H1 (cell line): ENCODE measurements around the gene PGAP3. TPM values are rescaled to one million over a fixed set of nuclear protein-coding genes. Genes with fewer than 3 reads are reported as not detected.

Experiments used
- CTCF ChIA-PET: fragments of 300-600 bp; sonication (Branson Sonifier 250); formaldehyde crosslinking; loops from one replicate; lab custom pipeline; 2021; ENCODE audit not compliant: partially characterized antibody; lab: Charles Lee
- POLR2A ChIA-PET: fragments of 300-600 bp; sonication (Branson Sonifier 250); formaldehyde crosslinking; loops from one replicate; lab custom pipeline; 2021; ENCODE audit warnings: inconsistent platforms; ENCODE audit not compliant: partially characterized antibody; lab: Charles Lee
- DNase-seq, 2 experiments: peaks; one replicate each; pipeline versions ENCODE4 v3.0.0 to v3.0.0-alpha.2; 2010 to 2022; ENCODE audit warnings: low spot score in 2 of 2, low read depth in 1 of 2, mixed read lengths in 1 of 2
- FAIRE-seq: peaks from 2 replicates; lab custom pipeline; 2011; peaks lifted over from hg19 to GRCh38; lab: Jason Lieb, UNC
- H2AFZ ChIP-seq: 2 replicates; pipeline ENCODE4 v1.8.1; 2012; ENCODE audit warnings: low read length, inconsistent platforms
- H2AK5ac ChIP-seq: 2 replicates; pipeline ENCODE4 v1.6.1; 2013; ENCODE audit warnings: low read depth, low read length
- H2BK120ac ChIP-seq: replicated peaks from 2 replicates; pipeline ENCODE3; 2013; ENCODE audit warnings: low read depth, low read length, inconsistent platforms
- H2BK12ac ChIP-seq: 2 replicates; pipeline ENCODE4 v1.6.1; 2013; ENCODE audit warnings: low read depth, low read length
- H2BK15ac ChIP-seq: 2 replicates; pipeline ENCODE4 v1.6.1; 2013; ENCODE audit warnings: low read length
- H2BK20ac ChIP-seq: 2 replicates; pipeline ENCODE4 v1.6.1; 2013; ENCODE audit warnings: low read length
- H2BK5ac ChIP-seq: 2 replicates; pipeline ENCODE4 v1.6.1; 2013; ENCODE audit warnings: low read depth, low read length
- H3K14ac ChIP-seq: 2 replicates; pipeline ENCODE4 v1.6.1; 2013; ENCODE audit warnings: inconsistent platforms; ENCODE audit not compliant: insufficient read length
- H3K18ac ChIP-seq: 2 replicates; pipeline ENCODE4 v1.6.1; 2013; ENCODE audit warnings: low read length; ENCODE audit errors: extremely low read depth
- H3K23ac ChIP-seq: 2 replicates; pipeline ENCODE4 v1.6.1; 2013; ENCODE audit warnings: inconsistent platforms; ENCODE audit not compliant: insufficient read length
- H3K23me2 ChIP-seq: 2 replicates; pipeline ENCODE4 v1.6.1; 2013; ENCODE audit warnings: low read depth, low read length
- H3K27ac ChIP-seq: 2 replicates; pipeline ENCODE4 v1.6.1; 2011; ENCODE audit warnings: low read depth, low read length, inconsistent platforms
- H3K27me3 ChIP-seq, 4 experiments: replicated peaks in 1 of 4; 1 replicate in 1 of 4; 2 replicates in 3 of 4; pipeline versions ENCODE4 v1.6.1 to v1.8.1; 2011 to 2013; ENCODE audit warnings: low read length in 3 of 4, mild to moderate bottlenecking in 3 of 4, inconsistent platforms in 2 of 4, mixed read lengths in 2 of 4, moderate library complexity in 1 of 4; ENCODE audit not compliant: control insufficient read depth in 3 of 4, insufficient read depth in 3 of 4; ENCODE audit errors: extremely low read depth in 1 of 4
- H3K36me3 ChIP-seq, 4 experiments: 2 replicates each; pipeline versions ENCODE4 v1.6.1 to v1.8.1; 2011 to 2013; ENCODE audit warnings: mild to moderate bottlenecking in 4 of 4, low read length in 3 of 4, moderate library complexity in 2 of 4, control low read depth in 1 of 4, inconsistent platforms in 1 of 4; ENCODE audit not compliant: insufficient read depth in 4 of 4, control insufficient read depth in 2 of 4
- H3K4ac ChIP-seq: replicated peaks from 2 replicates; pipeline ENCODE3; 2013; ENCODE audit warnings: low read length, low read depth, mixed read lengths, inconsistent platforms; ENCODE audit not compliant: insufficient read length
- H3K4me1 ChIP-seq, 4 experiments: replicated peaks in 1 of 4; 1 replicate in 1 of 4; 2 replicates in 3 of 4; pipeline versions ENCODE4 v1.6.1 to v1.8.1; 2011 to 2013; ENCODE audit warnings: low read length in 3 of 4, inconsistent platforms in 2 of 4, mixed read lengths in 1 of 4; ENCODE audit not compliant: insufficient read depth in 4 of 4, control insufficient read depth in 3 of 4
- H3K4me2 ChIP-seq, 2 experiments: 2 replicates each; pipeline versions ENCODE4 v1.6.1 to v1.8.1; 2011 to 2013; ENCODE audit warnings: low read depth in 2 of 2, low read length in 2 of 2, control low read depth in 1 of 2, inconsistent platforms in 1 of 2, mild to moderate bottlenecking in 1 of 2; ENCODE audit not compliant: insufficient read depth in 1 of 2
- H3K4me3 ChIP-seq, 4 experiments: fragments of 200-600, 300-600 bp in 1 of 4; sonication (generic), shearing (Covaris generic), sonication (Bioruptor Twin) in 1 of 4; 2 replicates each; pipeline versions ENCODE4 v1.5.1 to v1.8.1; 2011 to 2016; ENCODE audit warnings: low read length in 4 of 4, low read depth in 3 of 4, control low read depth in 2 of 4, inconsistent platforms in 2 of 4, mild to moderate bottlenecking in 2 of 4, mixed read lengths in 1 of 4, moderate library complexity in 1 of 4; ENCODE audit not compliant: insufficient read depth in 2 of 4; ENCODE audit errors: extremely low read depth in 1 of 4
- H3K56ac ChIP-seq: replicated peaks from 2 replicates; pipeline ENCODE3; 2013; ENCODE audit warnings: low read depth, mild to moderate bottlenecking, mixed read lengths, low read length, inconsistent platforms; ENCODE audit not compliant: insufficient read length
- H3K79me1 ChIP-seq: 2 replicates; pipeline ENCODE4 v1.6.1; 2013; ENCODE audit warnings: low read depth, low read length, control low read depth
- H3K79me2 ChIP-seq, 2 experiments: 2 replicates each; pipeline versions ENCODE4 v1.6.1 to v1.8.1; 2012 to 2013; ENCODE audit warnings: low read length in 2 of 2, mild to moderate bottlenecking in 2 of 2, inconsistent platforms in 1 of 2; ENCODE audit not compliant: insufficient read depth in 2 of 2, control insufficient read depth in 1 of 2
- H3K9ac ChIP-seq, 4 experiments: replicated peaks in 1 of 4; 1 replicate in 1 of 4; 2 replicates in 3 of 4; pipeline versions ENCODE4 v1.6.1 to v1.8.1; 2011 to 2013; ENCODE audit warnings: low read depth in 3 of 4, low read length in 3 of 4, control low read depth in 2 of 4, mild to moderate bottlenecking in 2 of 4, moderate library complexity in 2 of 4, inconsistent platforms in 1 of 4; ENCODE audit errors: extremely low read depth in 1 of 4
- H3K9me3 ChIP-seq, 2 experiments: 2 replicates each; pipeline versions ENCODE4 v1.6.1 to v1.8.1; 2012 to 2013; ENCODE audit warnings: mild to moderate bottlenecking in 2 of 2, moderate library complexity in 2 of 2, control low read depth in 1 of 2, inconsistent platforms in 1 of 2, low read depth in 1 of 2, low read length in 1 of 2, mixed read lengths in 1 of 2; ENCODE audit not compliant: insufficient read depth in 2 of 2
- H4K20me1 ChIP-seq, 2 experiments: replicated peaks in 1 of 2; 2 replicates each; pipeline versions ENCODE3 to v1.8.1; 2011 to 2013; ENCODE audit warnings: inconsistent platforms in 2 of 2, low read length in 2 of 2, mild to moderate bottlenecking in 1 of 2; ENCODE audit not compliant: insufficient read depth in 2 of 2, control insufficient read depth in 1 of 2
- H4K5ac ChIP-seq: 2 replicates; pipeline ENCODE4 v1.6.1; 2013; ENCODE audit warnings: low read length, low read depth, mixed read lengths, inconsistent platforms; ENCODE audit not compliant: insufficient read length
- H4K8ac ChIP-seq: 2 replicates; pipeline ENCODE4 v1.8.0; 2013; ENCODE audit warnings: mild to moderate bottlenecking, moderate library complexity, low read length, inconsistent platforms; ENCODE audit not compliant: insufficient read depth; ENCODE audit errors: extremely low read depth
- H4K91ac ChIP-seq: replicated peaks from 2 replicates; pipeline ENCODE3; 2013; ENCODE audit warnings: low read length, mixed read lengths, inconsistent platforms; ENCODE audit not compliant: insufficient read length
- BRCA1 ChIP-seq: IDR thresholded peaks from 2 replicates; pipeline ENCODE4 v1.6.1; 2012; ENCODE audit warnings: low read depth, low read length, improper control_type of control experiment
- FOSL1 ChIP-seq: IDR thresholded peaks from 2 replicates; pipeline ENCODE4 v1.6.1; 2011; ENCODE audit warnings: mild to moderate bottlenecking, low read depth, low read length, moderate library complexity; ENCODE audit not compliant: insufficient read depth
- GABPA ChIP-seq: IDR thresholded peaks from 2 replicates; pipeline ENCODE4 v1.6.1; 2011; ENCODE audit warnings: mild to moderate bottlenecking, low read length, moderate library complexity, borderline replicate concordance; ENCODE audit not compliant: insufficient read depth
- HDAC2 ChIP-seq, 2 experiments: fragments of 300-600 bp in 1 of 2; sonication (generic) in 1 of 2; IDR thresholded peaks; 2 replicates each; pipeline ENCODE4 v1.6.1; 2011 to 2012; ENCODE audit warnings: low read depth in 2 of 2, low read length in 2 of 2, mild to moderate bottlenecking in 2 of 2, moderate library complexity in 2 of 2, borderline replicate concordance in 1 of 2, inconsistent platforms in 1 of 2
- NANOG ChIP-seq: IDR thresholded peaks from 2 replicates; pipeline ENCODE4 v1.6.1; 2011; ENCODE audit warnings: low read length, low read depth, mild to moderate bottlenecking, inconsistent platforms; ENCODE audit not compliant: insufficient read depth, poor library complexity, severe bottlenecking
- PHF8 ChIP-seq: fragments of 200-600 bp; sonication (generic); conservative IDR thresholded peaks from 2 replicates; pipeline ENCODE4 v1.7.1; 2012; ENCODE audit warnings: low read depth, mild to moderate bottlenecking, inconsistent platforms, low read length, moderate library complexity
- SIRT6 ChIP-seq: IDR thresholded peaks from one replicate; pipeline ENCODE4 v1.7.1; 2012; ENCODE audit warnings: low read length, inconsistent platforms
- SP4 ChIP-seq: IDR thresholded peaks from 2 replicates; pipeline ENCODE4 v1.6.1; 2012; ENCODE audit warnings: low read length, inconsistent platforms
- SUZ12 ChIP-seq: fragments of 200-600 bp; sonication (generic); IDR thresholded peaks from 2 replicates; pipeline ENCODE4 v1.6.1; 2012; ENCODE audit warnings: mild to moderate bottlenecking, inconsistent platforms, low read length, moderate library complexity, mixed read lengths
- TAF7 ChIP-seq: optimal IDR thresholded peaks from 2 replicates; pipeline ENCODE3; 2011; ENCODE audit warnings: low read depth, mild to moderate bottlenecking, inconsistent platforms, low read length, moderate library complexity, borderline replicate concordance
- TCF12 ChIP-seq: IDR thresholded peaks from 2 replicates; pipeline ENCODE4 v1.6.1; 2011; ENCODE audit warnings: low read depth, mild to moderate bottlenecking, low read length
- WGBS, 2 experiments: shearing (Covaris generic) in 1 of 2; methylation state at CpG; one replicate each; pipeline versions ENCODE4 v1.1.6 to v1.1.7; 2013 to 2015; ENCODE audit warnings: low lambda C conversion rate in 2 of 2, mixed read lengths in 2 of 2, inconsistent platforms in 1 of 2, low coverage in 1 of 2, missing lambda C conversion rate in 1 of 2; ENCODE audit not compliant: insufficient replicate concordance in 2 of 2, insufficient coverage in 1 of 2, insufficient read length in 1 of 2; ENCODE audit errors: extremely low coverage in 1 of 2, missing lambda C conversion rate in 1 of 2; 5-methylcytosine and 5-hydroxymethylcytosine counted together
- polyA plus RNA-seq, 7 experiments: library from polyadenylated mRNA; depleted of rRNA in 3 of 7; stranded (reverse) in 5 of 7; unstranded in 2 of 7; fragments of >200 nt in 5 of 7; fragments of 200-250 nt in 2 of 7; gene quantifications; 1 replicate in 5 of 7; 2 replicates in 1 of 7; 4 replicates in 1 of 7; pipeline versions ENCODE4 v1.2.1 to v1.2.3, GENCODE V29; 2011 to 2013; ENCODE audit warnings: missing spikeins in 2 of 7, mixed read lengths in 2 of 7
- total RNA-seq: library from RNA; stranded (reverse); fragmentation: NEBNext Ultra II Directional; extraction: Animal tissue kit (Norgen Biotek cat#: 25700); gene quantifications from 2 replicates; pipeline ENCODE4 v1.2.1, GENCODE V29; 2021

The PGAP3 gene
- total and polyA plus RNA-seq, 2 of the 8 experiments (the other 6 are each of a cell fraction or from before 2014, with no cell fraction given), result 21.0 to 30.7 TPM

DNA sequence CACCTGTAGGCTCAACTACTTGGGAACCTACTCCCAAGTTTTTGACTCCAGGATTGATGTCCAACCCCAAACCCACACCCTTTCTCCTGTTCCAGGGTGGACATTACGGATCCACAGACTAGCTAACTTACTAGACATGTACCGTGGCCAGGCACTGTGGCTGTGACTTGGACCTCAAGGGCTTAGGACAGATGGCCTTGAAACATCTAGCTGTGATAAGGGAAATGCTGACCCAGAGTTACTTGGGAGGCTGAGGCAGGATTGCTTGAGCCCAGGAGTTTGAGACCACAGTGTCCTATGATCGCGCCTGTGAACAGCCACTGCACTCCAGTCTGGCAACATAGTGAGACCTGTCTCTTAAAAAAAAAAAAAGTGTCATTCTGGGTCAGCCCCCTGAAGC is 46.8 kb downstream of the PGAP3 start:
- H3K23me2 ChIP-seq, result peaks cover 8% of the 10 kb centered on the region; the same call in 1 of the 2 replicates
- H3K56ac ChIP-seq, result no peak overlapping the region
- no peak overlapping the region for H4K5ac ChIP-seq
- H2BK20ac ChIP-seq, result no peak overlapping the region
- H3K9ac ChIP-seq, result no peak overlapping the region; a peak in 1 of 7 replicates
- no peak overlapping the region for H3K18ac ChIP-seq
- peak overlapping the region; percentile 34; the same call in 1 of the 2 replicates for H2BK15ac ChIP-seq
- no peak overlapping the region for H3K14ac ChIP-seq
- FAIRE-seq (no peak), DNase-seq (no peak)
- H4K91ac ChIP-seq, result no peak overlapping the region
- H2BK5ac ChIP-seq, result no peak overlapping the region
- H2AFZ ChIP-seq, result no peak overlapping the region
- peaks cover 3 to 29% of the 10 kb centered on the region in 2 experiments for H4K20me1 ChIP-seq
- H3K4me3 ChIP-seq, result no peak overlapping the region
- no peaks in the 10 kb centered on the region for H3K9me3 ChIP-seq
- H3K79me1 ChIP-seq, result peaks cover 40% of the 10 kb centered on the region
- H3K79me2 ChIP-seq, result peaks cover 8 to 68% of the 10 kb centered on the region in 2 experiments
- no peak overlapping the region for H3K4me2 ChIP-seq
- 0 out of 2 replicates have a peak overlapping the region, but pooled peaks have one; percentile 15 for H2AK5ac ChIP-seq
- H3K4ac ChIP-seq, result no peak overlapping the region
- CTCF ChIA-PET, result interaction anchor here (0.6 to 49.2 kb wide), 6 partner anchors 11 to 135 kb away, joined by 3 to 1885 read pairs (median 72); partner anchors contain the start of genes ERBB2, PGAP3, PNMT and PPP1R1B
- H2BK12ac ChIP-seq, result peak overlapping the region; percentile 84; the same call in 1 of the 2 replicates
- 98% methylated on average over 4 of the region's 4 CpGs; no CpG with 5 or more reads in 1 of the 2 experiments for WGBS, 2 experiments
- H2BK120ac ChIP-seq, result no peak overlapping the region
- TF ChIP-seq SP4 (no peak), PHF8 (no peak), GABPA (no peak), FOSL1 (no peak), TCF12 (no peak), SUZ12 (no peak), SIRT6 (no peak), HDAC2 (IDR thresholded peaks at IDR 0.05; ENCODE audit: borderline replicate concordance in 1 of 2, low read depth in 2 of 2, low read length in 2 of 2) (no peak), TAF7 (no peak), NANOG (no peak), BRCA1 (no peak)
- no peak overlapping the region for H4K8ac ChIP-seq
- POLR2A ChIA-PET, result interaction anchor here (0.7 to 7.7 kb wide), 6 partner anchors 9 to 56 kb away, joined by 3 to 39 read pairs (median 3); no protein-coding TSS in a partner anchor
- H3K27ac ChIP-seq, result no peak overlapping the region
- H3K4me1 ChIP-seq, result peaks cover 14 to 28% (median 20%) of the 10 kb centered on the region in 4 experiments
- H3K27me3 ChIP-seq, result 0 out of 7 replicates have a peak, but pooled peaks cover 0 to 3% (median 0%) of the 10 kb centered on the region in 4 experiments
- no peak overlapping the region for H3K23ac ChIP-seq
- H3K36me3 ChIP-seq, result no peaks in the 10 kb centered on the region
